Hematopoietic multipotent progenitor cell treated with erythropoietin and hydrocortisone succinate and interleukin-3 and kit ligand, for 4 days (in vitro differentiated cells): ENCODE data around the gene CCDC149.

ENCODE experiments used
- DNase-seq: peaks from one replicate; pipeline ENCODE4 v3.0.0-alpha.2; 2015

CCDC149 gene

DNA sequence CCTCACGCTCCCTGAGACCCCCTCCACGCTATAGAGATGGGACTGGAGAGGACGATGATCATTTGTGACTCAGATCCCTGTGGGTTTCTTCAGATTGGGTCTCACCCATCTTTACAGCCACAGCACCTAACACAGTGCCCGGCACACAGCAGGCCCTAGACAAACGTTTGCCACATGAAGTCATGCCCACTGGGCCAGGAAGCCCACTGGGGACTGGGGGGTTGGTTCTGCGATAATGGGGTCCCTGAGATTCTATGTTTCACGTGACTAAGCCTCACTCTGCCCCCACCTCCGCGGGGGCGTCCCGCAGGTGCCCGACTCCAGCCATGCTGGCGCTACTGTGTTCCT lies 113.7 kb downstream of the CCDC149 start:
- no peak for DNase-seq

DNA sequence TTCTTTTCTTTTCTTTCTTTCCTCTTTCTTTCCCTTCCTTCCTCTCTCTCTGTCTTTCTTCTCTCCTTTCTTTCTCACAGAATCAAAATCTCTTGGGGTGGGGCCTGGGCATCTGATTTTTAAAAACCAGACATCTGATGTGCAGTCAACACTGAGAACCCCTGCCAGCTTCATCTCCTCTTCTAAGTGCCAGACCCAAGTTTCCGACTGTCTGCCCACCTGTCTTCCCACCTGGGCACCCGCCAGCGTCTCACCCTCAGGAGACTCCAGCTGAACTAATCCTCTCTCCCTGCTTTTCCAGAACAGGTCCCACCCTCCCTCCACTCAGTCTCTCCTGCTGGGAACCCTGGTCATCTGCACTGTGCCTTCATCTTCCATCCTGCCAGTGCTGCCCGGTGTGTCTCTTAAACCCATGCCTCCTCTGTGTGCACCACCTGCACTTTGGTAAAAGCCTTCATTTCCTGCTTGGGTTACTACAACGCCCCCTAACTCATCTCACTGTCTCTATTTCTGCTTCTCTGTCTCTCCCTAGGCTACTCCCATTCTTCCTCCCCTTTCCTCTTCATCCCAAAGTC lies 114.7 kb downstream of the CCDC149 start:
- DNase-seq, result no peak

DNA sequence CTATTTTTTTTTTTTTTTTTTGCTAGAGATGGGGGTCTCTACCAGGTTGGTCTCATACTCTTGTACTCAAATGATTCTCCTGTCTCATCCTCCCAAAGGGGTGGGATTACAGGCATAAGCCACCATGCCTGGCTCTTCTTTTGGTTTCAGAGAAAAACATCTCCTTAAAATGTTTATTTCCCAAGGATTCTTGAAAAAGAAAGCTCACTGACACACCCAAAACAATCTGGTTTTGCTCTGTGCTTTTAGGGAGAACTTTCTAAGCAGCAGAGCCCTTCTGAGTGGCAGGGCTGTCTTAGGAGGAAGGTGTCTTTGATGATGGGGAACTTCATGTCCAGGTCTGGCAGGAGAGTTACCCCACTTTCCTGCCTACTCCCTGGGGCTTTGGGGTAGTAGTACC lies 116.2 kb downstream of the CCDC149 start:
- no peak for DNase-seq

DNA sequence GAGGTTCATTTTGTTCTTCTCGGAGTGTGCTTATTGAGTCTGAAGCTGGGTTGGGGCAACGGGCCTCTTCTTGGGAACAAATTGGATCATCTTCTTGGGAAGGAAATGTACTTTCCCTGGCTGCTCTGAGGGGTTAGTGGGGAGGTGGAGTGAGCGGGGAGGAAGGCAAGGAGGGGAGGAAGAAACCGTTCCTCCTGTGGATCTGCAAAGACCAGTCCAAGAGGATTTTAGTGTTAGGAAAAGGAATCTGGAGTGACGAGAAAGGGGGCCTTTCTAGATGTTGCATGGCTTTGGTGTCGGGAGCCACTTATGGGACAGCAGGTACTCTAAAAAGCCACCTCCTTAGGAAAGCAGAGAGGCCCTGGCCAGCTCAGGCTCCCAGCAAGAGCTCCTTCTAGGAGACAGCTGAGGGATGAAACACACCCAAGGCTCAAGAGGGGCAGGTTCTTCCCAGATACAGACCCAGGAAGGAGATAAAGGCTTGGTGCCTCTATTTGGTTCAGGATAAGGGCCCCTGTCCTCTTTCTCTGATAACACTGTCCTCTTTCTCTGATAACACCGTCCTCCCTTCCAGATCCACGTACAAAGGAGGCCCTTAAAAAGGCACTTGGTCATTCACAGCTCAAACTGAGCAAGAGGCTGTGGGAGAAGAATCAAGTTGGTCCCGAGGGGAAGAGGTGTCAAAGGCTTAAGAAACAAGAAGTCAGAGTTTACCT lies 117.0 kb downstream of the CCDC149 start:
- peak; percentile 16 for DNase-seq

GRCh38 chr4:24794916-24795665 lies 117.8 kb downstream of the CCDC149 start, which contains the start of gene SOD3:
Gene SOD3 (plus strand): TSS chr4:24795573. CDS start chr4:24799522, 3,949 bp downstream.
- DNase-seq, result no peak

- DNase-seq, result no peak
Observed at GRCh38 chr4:24794480-24794879, 118.4 kb downstream of the CCDC149 start.

- no peak for DNase-seq
Observed at GRCh38 chr4:24794051-24794450, 118.8 kb downstream of the CCDC149 start.

DNA sequence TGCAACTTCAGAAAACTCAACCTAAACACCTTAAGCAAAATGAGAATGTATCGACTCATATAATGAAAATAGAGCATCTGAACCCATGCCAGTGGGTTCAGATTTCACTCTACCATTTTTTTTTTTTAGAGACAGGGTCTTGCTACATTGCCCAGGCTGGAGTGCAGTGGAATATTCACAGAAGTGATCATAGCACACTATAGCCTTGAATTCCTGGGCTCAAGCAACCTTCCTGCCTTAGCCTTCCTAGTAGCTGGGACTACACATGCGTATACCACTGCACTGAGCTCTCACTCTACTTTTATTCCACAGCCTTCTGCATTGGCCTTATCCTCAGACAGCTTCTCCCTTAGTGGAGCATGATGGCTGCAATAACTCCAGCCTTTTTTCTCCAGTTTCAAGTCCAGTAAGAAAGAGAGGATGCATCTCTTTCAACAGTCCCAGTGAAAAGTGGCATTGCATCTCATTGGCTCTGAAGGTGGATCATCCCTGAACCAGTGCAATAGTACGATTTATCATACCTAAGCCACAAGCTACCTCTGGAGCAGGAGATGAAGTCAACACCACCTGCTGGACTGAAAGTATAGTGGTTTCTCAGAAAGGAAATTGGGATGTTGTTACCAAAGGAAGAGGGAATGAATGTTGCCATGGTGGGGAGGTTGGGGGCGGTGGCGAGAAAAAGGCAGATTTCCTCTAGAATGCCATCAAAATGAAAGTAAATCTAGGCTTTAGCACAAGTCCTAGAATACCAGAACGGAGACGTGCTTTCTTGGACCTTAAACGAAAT lies 119.4 kb downstream of the CCDC149 start:
- DNase-seq, result peak; percentile 15

- no peak for DNase-seq
Observed at GRCh38 chr4:24792552-24792951, 120.3 kb downstream of the CCDC149 start.

DNA sequence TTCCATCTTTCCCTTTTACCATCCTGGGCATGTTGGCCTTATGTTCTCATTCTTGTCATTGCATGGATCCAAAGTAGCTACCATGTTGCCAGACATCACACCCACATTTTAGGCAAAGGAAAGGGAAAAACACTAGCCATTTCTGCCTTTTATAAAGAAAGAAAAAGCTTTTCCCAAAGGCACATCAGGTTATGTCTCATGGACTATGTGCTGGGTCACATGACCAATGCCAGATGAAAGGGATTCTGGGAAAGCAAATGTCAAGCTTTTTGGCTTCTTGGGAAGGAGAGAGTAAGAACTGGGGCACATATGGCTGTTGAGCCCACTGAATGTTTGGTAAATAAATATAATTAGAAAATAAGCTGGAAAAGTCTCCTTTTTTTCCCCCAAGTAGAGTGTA lies 121.8 kb downstream of the CCDC149 start:
- DNase-seq, result no peak

DNA sequence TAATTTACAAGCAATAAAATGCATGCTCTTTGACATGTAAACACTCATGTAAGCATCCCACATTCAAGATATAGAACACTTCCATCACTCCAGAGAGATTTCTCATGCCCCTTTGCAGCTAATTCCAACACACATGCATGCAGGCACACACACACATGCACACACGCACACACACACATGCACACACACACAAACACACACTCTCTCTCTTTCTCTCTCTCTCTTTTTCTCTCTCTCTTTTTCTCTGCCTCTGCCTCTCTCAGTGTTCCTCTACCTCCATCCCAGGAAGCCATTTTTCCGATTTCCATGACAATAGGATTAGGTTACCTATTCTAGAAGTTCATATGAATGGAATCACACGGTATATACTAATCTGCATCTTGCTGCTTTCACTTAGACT lies 129.3 kb downstream of the CCDC149 start:
- no peak for DNase-seq

GRCh38 chr4:24781999-24782745 lies 130.7 kb downstream of the CCDC149 start:
- no peak for DNase-seq

DNA sequence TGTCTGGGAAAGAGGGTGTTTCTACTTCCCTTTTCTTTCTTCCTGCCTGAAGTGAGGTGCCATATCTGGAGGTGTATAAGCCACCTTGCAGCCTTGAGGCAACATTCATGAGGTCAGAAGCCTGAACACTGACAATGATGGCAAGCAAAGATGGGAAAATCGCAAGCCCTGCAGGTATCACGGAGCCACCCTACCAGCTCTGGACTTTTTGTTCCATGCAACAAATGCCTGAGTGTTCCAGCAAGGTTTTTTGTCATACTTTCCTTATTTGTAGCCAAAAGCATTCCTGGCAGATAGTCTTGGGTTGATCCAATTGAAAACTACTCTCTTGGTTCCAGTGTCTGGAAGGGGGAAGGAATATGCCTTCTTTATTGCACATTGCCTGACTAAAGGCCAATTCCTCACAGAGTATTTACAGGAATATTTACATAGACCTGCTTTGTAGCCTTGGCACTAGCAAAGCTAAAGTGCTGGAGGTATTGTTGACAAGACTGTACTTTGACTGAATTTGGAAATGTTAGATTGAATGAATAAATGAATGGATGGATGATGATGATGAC lies 131.8 kb downstream of the CCDC149 start:
- DNase-seq, result no peak

- DNase-seq, result no peak
Observed at GRCh38 chr4:24778464-24779225, 134.2 kb downstream of the CCDC149 start.

GRCh38 chr4:24777536-24778463 lies 135.0 kb downstream of the CCDC149 start:
- DNase-seq, result no peak

GRCh38 chr4:24775750-24776149 lies 137.1 kb downstream of the CCDC149 start:
- DNase-seq, result no peak

DNA sequence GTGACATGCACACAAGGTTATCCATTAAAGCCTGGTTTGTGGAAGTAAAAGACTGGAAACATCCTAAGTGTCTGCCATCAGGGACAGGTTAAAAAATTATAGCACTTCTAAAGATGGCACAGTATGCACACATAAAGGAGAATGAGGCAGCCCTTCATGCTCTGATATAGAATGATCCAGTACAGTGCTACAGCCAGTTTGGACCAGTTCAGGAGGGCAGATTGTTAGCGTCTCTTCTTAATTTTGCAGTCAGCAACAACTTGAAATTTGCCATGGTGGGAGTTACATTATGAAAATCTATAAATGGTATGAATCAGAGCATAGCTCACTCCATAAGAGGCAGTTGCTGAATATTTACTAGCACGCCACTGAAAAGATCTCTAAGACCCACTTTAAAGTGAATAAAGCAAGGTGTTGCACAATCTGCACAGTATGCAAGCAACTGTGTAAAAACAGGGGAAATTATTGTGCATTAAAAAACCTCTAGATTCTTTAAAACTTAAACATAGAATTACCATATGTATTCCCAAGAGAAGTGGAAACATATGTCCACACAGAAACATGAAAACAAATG lies 137.7 kb downstream of the CCDC149 start:
- no peak for DNase-seq

GRCh38 chr4:24774452-24774851 lies 138.4 kb downstream of the CCDC149 start:
- DNase-seq, result no peak

DNA sequence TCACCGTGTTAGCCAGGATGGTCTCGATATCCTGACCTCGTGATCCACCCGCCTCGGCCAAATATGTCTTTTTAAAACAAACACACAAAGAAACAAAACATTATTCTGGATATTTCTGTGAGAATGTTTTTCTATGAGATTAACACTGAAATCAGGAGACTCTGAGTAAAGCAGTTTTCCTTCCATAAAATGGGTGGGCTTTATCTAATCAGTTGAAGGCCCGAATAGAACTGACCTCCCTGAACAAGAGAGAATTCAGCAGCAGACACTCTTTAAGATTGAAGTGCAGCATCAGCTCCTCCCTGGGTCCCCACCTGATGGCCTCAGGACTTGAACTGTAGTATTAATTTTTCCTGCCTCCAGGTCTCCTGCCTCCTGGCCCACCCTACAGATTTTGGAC lies 139.9 kb downstream of the CCDC149 start:
- DNase-seq, result no peak
